HL-60/S4 treated with phorbol 12-myristate 13-acetate at 8.2 ng/mL for 4 days and 3 days (cell line): ENCODE data around the gene PRDM16.

Source experiments
- in situ Hi-C: fragments of 300-500 bp; cut with MboI; formaldehyde crosslinking; loops from 2 replicates; pipeline ENCODE4 v1.15.0; 2022; ENCODE audit warnings: low sequenced_read_pairs

The PRDM16 gene

GRCh38 chr1:3464649-3465025, 395.6 kb downstream of the PRDM16 start:
- in situ Hi-C loops = no loop called here

DNA sequence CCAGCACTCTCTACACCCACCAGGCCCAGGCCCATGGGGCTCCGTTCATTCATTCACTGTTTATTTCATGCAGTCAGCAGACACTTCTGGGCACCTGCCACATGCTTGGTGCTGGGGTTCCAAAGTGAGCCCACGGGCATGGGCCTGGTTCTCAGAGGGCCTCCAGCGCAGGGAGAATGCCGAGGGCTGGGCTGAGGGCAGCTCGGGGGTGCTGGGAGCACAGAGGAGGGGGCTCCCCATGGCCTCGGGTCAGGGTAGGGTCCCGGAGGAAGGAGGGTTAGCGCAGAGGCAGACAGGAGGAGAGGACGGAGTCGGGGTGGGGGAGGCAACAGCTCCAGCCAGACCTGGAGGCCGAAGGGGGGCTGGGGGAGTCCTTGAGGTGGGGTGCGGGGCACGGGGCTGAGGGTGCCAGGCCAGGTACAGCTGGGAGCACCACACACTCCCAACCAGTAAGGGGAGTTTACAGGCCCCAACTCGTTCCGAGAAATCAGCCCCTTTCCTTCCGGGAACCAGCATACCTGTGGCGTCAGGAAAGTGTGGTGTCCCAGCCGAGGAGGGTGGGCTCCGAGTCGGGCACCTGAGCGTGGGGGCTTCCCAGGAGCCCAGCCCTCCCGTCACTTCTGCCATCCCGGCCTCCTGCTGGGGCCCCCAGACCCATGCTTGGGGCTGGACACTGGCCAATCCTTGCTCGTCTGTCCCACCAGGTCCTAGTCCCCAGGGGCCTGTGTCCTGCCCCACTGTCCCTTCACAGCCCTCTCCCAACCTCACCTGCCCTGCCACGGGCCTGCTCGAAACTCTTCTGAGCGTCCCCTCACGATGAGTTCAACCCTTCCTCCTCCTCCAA, 396.3 kb downstream of the PRDM16 start:
- in situ Hi-C loops = no loop called here

GRCh38 chr1:3465935-3466321, 396.9 kb downstream of the PRDM16 start:
- in situ Hi-C loops = no loop called here

- in situ Hi-C loops = no loop called here
Observed at GRCh38 chr1:3466366-3467075, 397.5 kb downstream of the PRDM16 start.

- in situ Hi-C loops = no loop called here
Observed at GRCh38 chr1:3467096-3468036, 398.4 kb downstream of the PRDM16 start.

DNA sequence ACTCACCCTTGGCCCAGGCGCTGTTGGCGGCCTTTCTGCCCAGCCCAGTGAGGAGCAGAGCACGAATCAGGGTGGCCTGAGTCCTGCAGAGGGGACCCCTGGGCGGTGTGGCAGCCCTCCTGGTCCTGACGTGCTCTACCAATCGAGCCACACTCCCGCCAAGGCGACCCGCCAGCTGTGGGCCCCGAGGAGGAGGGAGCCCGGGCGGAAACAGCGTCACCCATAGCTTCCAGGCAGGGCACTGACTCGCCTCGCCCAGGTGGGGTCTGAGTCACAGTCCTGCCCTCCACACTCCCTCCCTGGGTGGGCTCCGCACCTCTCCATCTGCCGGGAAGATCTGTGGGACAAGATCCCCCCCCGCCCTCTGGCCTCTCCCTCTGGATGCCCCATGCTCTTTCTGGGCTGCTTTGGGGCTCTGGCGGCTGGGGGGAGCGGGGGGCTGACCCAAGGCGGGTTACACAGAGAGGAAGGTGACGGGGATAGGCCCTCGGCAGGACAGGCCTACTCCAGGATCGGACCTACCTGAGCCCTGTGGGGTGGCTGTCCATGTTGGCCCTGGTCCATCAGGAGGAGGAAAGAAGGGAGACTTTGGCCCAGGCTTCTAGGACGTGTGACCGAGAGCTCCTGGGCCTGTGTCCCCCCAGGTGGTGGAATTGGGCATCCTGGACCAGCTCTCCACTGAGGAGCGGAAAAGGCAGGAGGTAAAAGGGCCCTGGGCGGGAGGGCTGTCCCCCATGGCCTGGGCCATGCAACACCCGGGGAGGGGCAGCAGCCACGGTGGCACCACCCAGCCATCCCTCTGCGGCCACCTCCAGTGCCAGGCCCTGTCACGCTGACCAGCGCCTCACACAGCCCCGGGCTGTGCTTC, 399.5 kb downstream of the PRDM16 start:
- in situ Hi-C loops = no loop called here

DNA sequence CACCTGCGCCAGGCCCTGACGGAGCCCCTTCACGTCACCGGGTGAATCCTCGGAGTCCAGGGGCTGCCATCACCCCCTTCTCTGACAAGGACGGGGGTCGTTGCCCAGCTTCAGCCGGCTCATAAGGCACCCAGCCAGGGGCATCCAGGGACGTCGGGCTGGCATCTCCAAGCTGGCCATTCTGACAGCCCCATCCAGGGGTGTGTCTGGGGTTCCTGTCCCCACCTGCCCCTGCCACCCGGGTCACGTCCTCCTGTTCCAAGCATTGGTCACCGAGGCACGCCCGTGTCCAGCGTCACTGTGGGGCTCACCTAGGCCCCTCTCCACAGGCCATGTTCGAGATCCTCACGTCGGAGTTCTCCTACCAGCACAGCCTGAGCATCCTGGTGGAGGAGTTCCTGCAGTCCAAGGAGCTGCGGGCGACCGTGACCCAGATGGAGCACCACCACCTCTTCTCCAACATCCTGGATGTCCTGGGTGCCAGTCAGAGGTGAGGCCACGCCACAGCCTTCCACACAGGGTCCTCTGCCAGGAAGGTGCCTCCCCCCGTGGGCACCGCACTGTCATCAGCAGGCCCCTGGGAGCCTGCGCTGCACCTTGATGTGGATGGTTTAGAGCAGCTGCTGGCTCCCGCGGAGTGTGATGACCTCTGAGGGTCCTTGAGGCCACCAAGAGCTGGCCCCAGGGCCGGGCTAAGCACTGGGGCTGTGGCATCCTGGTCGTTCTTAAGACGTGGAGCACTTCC, 400.3 kb downstream of the PRDM16 start:
- in situ Hi-C loops = no loop called here

DNA sequence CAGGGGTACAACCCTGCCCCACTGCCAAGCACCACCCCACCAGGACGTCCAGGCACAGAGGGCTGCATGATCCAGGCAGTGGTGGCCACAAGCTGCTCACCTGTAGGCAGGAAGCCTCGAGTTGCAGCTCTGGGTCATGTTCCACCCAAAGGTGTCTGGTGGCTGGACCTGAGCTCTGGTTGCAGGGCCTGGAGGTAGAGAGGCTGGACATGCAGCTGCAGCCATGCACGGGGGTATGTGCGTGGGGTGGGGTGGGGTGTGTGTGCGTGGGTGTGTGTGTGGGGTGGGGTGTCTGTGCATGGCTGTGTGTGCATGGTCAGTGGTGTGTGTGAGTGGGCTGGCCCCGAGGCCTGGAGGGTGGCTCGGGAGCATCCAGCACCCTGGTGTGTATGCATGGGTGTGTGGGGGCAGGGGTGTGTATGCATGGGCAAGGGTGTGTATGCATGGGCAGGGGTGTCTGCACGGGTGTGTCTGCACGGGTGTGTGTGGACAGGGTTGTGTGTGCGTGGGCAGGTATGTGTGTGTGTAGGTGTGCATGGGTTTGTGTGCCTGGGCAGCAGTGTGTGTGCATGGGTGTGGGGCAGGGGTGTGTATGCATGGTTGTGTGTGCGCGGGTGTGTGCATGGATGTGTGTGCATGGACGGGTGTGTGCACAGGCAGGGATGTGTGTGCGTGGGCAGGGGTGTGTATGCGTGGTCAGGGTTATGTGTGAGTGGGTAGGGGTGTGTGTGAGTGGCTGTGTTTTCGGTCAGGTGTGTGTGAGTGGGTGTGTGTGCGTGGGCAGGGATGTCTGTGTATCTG, 401.0 kb downstream of the PRDM16 start:
- in situ Hi-C loops = no loop called here

DNA sequence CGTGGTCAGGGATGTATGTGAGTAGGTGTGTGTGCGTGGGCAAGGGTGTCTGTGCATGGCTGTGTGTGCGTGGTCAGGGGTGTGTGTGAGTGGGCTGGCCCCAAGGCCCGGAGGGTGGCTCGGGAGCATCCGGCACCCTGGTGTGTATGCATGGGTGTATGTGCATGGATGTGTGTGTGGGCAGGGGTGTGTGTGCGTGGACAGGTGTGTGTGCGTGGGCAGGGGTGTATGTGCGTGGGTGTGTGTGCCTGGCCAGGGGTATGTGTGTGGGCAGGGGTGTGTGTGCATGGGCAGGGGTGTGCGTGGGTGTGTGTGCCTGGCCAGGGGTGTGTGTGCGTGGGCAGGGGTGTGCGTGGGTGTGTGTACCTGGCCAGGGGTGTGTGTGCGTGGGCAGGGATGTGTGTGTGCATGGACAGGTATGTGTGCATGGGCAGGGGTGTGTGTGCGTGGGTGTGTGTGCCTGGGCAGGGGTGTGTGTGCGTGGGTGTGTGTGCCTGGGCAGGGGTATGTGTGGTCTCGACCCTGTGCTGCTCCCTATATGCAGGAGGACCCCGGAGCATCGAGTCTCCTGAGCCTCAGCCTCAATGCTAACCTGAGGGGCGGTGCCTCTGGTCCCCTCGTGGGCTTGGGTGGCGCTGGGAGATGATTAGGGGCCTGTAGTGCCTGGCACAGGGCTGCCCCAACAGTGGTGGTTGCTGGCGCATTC, 401.8 kb downstream of the PRDM16 start:
- in situ Hi-C loops = no loop called here

GRCh38 chr1:3471356-3472087, 402.5 kb downstream of the PRDM16 start:
- in situ Hi-C loops = no loop called here

GRCh38 chr1:3472088-3472850, 403.3 kb downstream of the PRDM16 start:
- in situ Hi-C loops = no loop called here

DNA sequence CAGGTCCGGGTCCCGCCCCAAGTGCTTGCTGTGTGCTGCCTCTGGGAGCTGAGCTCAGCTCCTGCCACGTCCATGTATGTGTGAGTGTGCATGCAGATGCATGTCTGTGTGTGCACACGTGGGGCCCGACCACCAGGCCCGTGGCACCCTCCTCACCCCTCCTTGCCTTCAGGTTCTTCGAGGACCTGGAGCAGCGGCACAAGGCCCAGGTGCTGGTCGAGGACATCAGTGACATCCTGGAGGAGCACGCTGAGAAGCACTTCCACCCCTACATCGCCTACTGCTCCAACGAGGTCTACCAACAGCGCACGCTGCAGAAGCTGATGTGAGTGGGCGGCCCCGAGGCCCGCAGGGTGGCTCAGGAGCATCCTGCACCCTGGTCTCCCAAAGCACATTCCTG, 403.9 kb downstream of the PRDM16 start:
- in situ Hi-C loops = no loop called here

DNA sequence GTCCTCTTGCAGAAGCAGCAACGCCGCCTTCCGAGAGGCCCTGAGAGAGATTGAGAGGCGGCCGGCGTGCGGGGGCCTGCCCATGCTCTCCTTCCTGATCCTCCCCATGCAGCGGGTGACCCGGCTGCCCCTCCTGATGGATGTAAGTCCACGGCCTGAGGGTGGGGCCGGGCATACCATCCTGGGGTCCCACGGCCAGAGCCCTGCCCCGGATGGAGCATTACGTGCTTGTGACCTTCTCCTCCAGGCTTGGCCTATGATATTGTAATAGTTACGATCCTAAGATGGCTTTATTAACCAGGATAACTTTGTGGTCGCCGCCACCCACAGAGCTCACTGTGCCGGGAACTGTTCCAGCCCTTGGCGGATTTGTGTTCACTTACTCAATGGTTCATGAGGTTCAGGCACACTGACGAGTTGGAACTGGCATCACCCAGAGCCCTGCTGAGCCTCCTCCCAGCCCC, 404.4 kb downstream of the PRDM16 start:
- in situ Hi-C loops = no loop called here

DNA sequence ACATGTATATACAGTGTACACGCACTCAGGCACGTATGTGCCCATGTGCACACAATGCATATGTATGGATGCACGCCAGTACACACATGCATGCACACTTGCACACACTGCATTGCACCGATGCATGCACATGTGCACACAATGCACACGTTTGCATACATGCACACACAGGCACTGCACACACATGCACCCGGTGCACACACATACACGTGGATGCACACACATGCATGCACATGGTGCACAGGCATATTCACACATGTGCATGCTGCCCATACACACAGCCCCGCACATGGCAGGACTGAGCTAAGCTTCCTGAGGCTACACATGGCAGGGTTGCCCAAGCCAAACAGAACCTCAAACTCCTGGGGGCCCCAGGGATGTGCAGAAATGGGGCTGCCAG, 405.0 kb downstream of the PRDM16 start:
- in situ Hi-C loops = no loop called here

- in situ Hi-C loops = no loop called here
Observed at GRCh38 chr1:3474421-3474820, 405.4 kb downstream of the PRDM16 start.

DNA sequence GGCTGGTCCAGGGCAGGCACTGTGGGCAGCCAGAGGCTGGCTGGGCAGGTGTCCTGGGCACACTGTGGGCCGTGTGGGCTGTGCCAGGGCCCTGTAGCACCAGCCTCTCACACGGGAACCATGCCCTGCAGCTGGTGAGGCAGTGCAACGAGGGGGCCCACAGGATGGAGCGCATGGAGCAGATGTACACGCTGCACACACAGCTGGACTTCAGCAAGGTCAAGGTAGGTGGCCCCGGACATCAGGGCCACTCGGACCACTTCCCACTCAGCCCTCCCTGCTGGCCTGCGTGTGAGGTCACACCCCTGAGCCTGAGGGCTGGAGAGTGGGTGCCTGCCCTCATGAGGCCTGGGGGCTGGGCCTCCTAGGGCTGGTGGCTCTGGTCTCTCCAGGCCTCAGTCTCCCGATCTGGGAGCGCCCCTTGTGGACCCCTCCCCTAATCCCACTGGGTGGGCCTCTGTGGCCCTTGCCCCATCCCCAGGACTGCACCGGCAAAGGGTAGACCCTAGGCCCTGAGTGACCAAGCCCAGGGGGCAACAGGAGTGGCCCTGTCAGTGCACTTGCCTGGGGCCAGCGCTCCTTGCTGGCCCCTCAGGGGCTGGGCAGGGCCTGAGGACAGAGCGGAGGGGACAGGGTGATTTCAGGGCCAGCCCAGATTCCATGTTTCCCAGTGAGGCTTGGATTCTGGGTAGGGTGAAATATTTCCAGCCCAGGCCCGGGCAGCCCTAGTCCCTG, 407.0 kb downstream of the PRDM16 start:
- in situ Hi-C loops = no loop called here
